ENCODE measurements around the gene NPIPA5.
A peak's percentile ranks its signal among the peaks of the same experiment; 100 is the strongest.
"Not testable (repeated sequence)": the region's sequence is repeated elsewhere in the genome, so short reads cannot be mapped to it uniquely, and the experiment has no call there.

Gene NPIPA5

DNA sequence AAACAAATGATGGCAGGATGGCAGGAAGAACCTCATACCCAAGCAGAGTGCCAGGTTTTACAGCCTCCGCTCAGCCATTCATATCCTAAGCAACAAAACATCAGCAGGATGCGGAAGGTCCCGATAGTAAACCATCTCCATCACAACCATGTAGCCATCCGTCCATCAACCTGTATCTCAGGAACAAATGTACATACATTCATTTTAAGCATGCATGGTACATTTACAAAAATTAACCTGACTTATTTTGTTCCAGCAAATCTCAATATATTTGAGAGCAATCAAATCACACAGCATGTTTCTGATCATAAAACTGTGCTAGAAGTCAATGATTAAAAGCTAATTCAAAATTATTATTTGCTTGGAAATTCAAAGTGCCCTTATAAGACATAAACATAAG lies at the start of gene NPIPA5:
Gene NPIPA5 (minus strand): TSS at position 101 of the 400 bp plus-strand sequence. CDS start 0 bp downstream, at position 101.
- DNase-seq (ENCODE audit: low spot score) = not testable (repeated sequence)

DNA sequence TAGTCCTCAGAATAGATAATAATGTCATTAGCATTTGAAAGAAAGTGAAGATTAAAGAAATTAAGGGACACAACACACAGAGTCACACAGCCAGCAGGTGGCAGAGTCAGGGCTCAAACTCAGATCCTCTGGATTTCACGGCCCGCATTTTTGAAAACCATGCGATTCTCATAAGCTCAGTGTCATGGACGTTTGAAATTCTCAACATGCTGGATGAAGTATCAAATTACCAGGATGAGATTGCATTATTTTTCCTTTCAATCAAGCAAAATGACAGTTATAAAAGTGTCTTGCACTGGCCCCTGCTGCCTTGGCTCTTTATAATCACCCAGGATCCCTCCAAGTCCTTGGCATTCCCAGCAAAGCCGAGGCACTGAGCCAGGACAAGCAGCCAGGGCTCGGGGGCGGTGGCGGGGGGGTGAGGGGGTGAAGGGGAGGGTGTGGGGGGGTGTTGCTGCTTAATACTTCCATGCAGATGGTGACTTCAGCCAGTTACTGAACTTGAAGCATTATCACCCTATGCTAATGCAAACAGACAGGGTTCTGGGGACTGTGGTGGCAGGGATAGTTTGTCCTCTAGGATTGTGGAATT lies 49.6 kb upstream of the NPIPA5 start:
- peak; percentile 47 for DNase-seq (ENCODE audit: low spot score)

DNA sequence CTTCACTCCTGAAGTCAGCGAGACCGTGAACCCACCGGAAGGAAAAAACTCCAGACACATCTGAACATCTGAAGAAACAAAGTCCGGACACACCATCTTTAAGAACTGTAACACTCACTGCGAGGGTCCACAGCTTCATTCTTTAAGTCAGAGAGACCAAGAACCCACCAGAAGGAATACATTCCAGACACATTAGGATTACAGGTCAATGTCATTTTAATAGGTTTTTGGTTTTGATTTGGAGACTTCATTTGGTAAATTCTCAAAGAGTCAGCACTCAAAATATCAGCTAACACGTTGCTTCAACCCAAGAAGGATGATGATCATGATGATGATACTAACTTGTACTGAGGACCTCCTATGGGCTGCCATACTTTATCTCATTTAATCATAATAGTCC lies 48.7 kb upstream of the NPIPA5 start:
- DNase-seq (ENCODE audit: low spot score) = no peak

DNA sequence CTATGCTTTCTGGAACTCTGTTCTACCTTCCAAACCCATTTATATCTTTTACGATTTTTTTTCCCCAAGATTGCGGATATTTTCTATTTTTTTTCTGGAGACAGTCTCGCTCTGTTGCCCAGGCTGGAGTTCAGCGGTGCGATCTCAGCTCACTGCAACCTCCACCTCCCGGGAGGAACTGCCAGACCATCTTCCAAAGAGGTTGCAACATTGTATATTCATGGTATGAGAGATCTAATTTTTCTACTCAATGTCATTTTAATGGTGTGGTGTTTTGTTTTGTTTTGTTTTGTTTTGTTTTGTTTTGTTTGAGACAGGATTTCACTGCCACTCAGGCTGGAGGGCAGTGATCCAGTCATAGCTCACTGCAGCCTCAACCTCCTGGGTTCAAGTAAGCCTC lies 47.8 kb upstream of the NPIPA5 start:
- DNase-seq (ENCODE audit: low spot score) = no peak

DNA sequence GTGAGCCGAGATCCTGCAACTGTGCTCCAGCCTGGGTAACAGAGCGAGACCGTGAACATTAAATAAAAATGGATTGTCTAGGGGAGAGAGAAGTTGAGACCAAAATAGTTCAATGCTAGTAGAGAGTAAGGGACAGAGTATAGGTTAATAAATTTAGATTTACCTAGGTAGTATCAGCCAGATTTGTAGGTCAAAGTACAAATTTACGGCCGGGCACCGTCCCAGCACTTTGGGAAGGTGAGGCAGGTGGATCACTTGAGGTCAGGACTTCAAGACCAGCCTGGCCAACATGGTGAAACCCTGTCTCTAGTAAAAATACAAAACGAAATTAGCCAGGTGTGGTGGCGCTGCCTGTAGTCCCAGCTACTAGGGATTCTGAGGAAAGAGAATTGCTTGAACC lies 44.1 kb upstream of the NPIPA5 start:
- DNase-seq (ENCODE audit: low spot score) = no peak

DNA sequence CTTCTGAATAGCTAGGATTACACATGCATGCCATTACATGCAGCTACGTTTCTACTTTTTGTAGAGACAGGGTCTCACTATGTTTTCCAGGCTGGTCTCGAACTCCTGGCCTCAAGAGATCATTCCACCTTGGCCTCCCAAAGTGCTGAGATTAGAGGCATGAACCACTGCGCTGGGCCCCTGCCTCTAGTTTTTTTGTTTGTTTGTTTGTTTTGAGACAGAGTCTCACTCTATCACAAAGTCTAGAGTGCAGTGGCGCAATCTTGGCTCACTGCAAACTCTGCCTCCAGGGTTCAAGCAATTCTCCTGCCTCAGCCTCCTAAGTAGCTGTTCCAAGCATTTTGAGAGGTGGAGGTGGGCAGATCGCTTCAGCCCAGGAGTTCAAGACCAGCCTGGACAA lies 43.6 kb upstream of the NPIPA5 start:
- not testable (repeated sequence) for DNase-seq (ENCODE audit: low spot score)

DNA sequence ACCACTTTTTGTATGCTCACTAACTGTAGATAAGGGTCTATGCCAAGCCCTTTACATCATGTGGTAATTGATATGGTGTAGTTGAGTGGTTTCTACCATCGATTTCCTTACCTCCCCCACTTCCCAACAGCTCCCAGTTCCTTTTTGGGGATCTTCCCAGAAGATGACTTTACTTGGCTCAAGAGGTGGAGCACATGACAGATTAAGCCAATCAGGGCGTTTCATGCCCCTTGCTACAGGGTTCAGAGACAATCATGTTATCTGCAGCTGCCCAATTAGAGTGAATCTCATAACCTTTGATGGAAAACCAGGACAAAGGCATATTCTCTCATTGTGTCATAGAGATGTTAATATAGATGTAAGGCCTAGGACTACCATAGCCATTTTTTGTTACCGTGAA lies 40.1 kb upstream of the NPIPA5 start:
- no peak for DNase-seq (ENCODE audit: low spot score)

DNA sequence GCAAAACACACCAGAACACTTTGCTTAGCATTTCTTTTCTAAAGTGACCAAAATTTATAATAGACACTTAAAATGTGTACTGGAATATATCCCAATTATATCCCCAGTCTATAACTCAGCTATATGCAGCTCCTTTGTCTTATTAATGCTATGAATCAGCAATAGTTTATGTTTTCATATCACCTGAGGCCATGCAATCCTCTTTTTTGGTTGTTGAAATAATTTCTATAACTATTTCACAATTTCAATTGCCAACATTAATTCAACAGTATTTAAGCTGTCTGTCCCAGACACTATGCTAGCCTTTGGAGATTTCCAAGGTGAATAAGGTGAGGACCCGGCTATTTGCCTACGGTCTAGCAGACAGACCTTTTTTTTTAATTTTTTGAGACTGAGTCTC lies 39.1 kb upstream of the NPIPA5 start:
- DNase-seq (ENCODE audit: low spot score) = no peak

DNA sequence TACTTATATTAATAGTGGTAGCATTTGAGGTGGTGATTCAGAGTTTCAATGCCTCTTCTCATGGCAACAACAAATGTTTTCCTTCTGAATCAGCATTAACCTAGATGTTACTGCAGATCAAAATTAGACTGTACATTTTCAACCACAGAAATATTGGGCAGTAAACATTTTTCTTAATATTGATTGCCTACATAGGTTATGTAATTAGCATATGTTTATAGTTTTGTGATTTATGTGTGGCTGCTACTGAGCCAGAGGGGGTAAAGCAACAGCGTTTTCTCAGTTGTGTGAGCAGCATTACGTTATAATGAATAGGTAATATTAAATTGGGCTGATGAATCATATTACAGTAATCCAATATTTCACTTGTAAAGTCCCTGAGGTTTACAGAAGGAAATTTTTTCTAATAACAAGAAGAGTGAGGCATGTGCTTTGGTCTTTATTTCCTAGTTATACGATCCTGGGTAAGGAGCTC lies 37.5 kb upstream of the NPIPA5 start:
- DNase-seq (ENCODE audit: low spot score) = no peak

DNA sequence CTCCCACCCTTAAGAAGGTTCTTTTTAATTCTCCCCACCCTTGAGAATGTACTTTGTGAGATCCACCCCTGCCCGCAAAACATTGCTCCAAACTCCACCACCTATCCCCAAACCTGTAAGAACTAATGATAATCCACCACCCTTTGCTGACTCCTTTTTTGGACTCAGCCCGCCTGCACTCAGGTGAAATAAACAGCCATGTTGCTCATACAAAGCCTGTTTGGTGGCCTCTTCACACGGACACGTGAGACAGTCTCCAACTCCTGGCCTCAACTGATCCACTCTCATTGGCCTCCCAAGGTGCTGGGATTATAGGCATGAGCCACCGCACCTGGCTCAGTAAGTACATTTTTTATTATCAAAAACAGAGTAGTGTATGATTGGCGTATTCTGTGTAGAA lies 31.4 kb upstream of the NPIPA5 start:
- not testable (repeated sequence) for DNase-seq (ENCODE audit: low spot score)

DNA sequence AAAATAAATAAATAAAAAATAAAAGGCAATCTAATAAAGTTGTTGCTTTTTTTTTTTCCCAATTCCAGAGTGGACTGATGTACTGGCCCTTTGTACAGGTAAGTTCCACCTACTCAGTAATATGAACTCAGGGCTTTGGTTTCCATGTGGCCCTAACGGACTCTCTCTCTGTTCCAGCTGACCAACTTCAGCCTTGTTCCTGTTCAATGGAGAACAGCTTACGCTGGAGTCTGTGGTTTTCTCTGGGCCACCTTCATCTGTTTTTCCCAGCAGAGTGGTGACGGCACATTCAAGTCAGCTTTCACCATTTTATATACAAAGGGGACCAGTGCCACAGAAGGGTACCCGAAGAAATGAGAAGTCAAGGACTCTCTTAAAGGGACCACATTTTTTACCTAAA lies 29.7 kb upstream of the NPIPA5 start:
- not testable (repeated sequence) for DNase-seq (ENCODE audit: low spot score)

DNA sequence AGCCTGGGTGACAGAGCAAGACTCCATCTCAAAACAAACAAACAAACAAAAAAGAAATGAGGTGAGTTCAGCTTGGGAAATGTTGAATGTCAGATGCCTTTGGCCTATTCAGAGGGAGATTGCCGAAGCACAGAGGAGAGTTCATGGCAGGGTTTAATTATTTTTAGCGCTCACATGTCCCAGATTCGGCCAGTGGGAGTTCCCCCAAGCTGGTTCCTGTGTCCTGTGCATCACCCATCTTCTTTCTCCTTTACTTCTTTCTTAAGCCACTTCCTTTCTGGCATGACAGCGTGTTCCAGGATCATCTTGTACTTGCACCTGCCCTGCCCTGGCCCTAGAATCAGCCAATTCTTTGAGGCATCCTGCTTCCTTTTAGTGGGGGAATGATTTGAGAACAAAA lies 26.7 kb upstream of the NPIPA5 start:
- DNase-seq (ENCODE audit: low spot score) = no peak

DNA sequence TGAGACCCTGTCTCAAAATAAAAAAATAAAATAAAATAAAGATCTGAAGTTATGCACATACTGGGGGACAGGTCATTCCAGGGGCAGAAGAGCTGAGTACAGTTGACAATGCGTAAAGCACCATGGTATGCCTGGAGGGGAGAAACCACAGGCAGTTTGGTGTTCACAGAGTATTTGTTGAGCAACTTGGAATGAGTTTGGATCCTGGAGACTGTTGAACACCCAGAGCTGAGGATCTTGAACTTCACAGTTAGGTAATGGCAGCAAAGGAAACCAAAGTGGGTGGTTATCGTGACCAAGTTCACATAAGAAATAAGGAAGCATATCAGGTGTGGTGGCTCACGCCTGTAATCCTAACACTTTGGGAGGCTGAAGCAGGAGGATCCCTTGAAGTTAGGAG lies 26.0 kb upstream of the NPIPA5 start:
- not testable (repeated sequence) for DNase-seq (ENCODE audit: low spot score)

DNA sequence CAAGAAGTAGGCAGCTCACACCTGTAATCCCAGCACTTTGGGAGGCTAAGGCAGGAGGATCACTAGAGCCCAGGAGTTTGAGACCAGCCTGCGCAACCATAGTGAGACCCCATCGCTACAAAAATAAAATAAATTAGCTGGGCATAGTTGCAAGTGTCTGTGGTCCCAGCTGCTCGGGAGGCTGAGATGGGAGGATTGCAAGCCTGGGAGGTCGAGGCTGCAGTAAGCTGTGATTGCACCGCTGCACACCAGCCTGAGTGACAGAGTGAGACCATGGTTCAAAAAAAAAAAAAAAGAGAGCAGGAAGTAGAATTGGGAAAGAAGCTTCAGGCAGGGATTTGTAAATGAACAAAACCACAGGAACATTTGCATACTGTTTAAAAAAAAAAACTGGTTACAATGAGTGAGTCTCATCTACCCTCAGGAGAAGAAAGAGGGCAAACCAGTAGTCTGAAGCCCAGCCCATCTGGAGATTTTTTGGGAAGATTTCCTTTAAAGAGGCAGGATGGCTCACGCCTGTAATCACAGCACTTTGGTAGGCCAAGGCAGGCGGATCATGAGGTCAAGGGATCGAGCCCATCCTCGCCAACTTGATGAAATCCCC lies 25.4 kb upstream of the NPIPA5 start:
- DNase-seq (ENCODE audit: low spot score) = no peak

DNA sequence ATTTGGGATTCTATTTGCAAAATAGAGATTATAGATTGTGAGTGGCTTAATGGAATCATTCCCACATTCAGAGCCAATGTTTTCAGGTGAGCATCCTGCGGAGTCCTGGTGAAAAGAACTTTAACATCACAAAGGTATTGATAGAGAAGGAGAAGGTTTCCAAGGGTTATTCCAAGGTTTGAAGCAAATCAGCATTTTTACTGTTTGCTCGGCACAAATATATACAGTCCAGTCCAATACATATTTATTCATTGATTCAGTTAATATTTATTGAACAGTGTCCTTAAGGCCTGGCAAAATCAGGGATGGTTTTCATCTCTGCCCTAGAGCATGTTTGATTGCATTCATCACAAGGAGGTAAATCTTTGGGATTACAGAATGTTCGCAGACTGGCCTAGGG lies 23.9 kb upstream of the NPIPA5 start:
- no peak for DNase-seq (ENCODE audit: low spot score)

DNA sequence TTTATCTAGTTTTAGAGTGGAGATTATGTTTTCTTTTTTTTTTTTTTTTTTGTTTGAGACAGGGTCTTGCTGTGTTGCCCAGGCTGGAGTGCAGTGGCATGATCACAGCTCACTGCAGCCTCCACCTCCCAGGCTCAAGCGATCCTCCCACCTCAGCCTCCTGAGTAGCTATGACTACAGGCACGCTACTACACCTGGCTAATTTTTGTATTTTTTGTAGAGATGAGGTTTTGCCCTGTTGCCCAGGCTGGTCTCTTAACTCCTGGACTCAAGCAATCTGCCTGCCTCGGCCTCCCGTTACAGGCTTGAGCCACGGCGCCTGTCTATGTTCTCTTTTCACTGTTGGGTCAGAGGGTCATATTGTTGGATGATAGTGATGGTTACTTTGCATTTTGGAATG lies 22.2 kb upstream of the NPIPA5 start:
- not testable (repeated sequence) for DNase-seq (ENCODE audit: low spot score)

DNA sequence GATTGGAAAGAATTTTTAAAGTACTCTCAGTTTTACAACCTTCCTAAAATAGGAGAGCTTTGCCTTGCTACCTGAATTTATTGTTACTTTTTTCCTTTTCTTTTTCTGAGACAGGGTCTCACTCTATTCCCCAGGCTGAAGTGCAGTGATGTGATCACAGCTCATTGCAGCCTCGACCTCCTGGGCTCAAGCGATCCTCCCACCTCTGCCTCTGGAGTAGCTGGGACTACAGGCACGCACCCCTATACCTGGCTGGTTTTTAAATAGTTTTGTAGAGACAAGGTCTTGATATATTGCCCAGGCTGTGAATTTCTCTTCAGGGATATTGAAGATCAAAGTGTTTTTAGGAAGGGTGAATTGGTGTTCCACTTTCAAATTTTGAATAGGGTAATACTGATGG lies 21.2 kb upstream of the NPIPA5 start:
- no peak for DNase-seq (ENCODE audit: low spot score)

DNA sequence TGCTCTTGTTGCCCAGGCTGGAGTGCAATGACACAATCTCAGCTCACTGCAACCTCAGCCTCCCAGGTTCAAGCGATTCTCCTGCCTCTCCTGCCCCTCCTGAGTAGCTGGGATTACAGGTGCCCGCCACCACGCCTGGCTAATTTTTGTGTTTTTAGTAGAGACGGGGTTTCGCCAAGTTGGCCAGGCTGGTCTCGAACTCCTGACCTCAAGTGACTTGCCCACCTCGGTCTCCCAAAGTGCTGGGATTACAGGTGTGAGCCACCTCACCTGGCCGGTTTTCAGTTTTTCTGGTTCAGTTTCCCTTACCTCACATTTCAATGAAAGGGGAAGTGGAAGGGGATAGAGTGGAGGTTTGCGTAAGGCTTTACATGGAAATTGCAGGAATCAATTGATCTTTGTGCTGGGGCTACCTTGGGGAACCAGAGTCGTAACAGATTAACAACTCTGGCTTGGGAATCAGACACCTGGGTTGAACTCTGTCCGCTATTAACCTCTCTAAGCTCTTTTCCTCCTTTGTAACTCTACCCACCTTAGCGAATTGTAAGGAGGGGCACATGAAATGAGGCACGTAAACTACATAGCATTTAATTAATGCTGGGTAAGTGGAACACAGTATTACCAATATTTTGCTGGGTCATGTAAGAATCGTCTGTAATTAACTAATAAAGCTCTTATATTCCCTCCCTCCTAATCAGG lies 20.7 kb upstream of the NPIPA5 start:
- no peak for DNase-seq (ENCODE audit: low spot score)

DNA sequence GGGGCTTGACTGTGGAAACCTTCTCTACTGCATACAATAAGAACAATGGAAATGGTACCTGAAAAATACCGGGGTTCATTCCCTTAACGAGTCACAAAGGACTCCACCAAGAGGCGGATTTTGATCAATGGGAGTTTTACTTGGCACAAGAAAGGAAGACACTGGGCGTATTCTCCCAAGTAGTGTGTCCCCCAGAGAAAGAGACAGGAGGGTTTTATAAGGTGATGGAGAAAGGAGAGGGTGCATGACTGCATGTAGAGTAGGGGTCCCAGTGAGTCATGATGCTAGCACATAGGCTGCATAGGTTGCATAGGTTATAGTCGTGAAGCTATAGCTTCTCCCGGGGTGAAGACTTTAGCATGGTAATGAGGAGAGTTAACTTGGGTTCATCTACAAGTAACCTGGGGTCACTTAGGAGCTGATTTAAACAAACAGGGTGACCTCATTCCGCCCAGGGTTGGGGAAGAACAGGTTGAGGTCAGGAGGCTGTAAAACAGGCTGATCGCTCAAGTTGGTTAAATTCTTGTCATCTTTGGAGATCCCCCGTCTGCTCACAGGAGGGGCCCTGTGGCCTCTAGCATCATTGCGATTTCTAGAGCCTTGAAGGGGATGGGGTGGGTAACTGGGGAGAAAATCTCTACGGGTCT lies 19.0 kb upstream of the NPIPA5 start:
- no peak for DNase-seq (ENCODE audit: low spot score)

DNA sequence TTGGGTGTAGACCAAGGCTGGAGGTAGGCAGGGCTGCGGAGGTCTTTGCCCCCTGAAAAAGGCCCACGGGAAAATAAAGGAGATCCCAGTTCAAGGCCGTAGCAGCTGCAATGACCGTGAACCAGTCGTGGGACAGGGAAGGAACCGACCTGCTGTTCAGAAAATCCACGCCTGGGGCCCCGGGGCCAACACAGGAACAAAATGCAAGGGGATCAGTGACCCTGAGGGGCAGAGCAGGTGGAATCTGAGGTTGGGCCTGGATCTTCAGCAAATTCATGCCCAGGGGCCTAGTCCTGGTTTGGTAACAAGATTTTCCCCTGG lies 18.4 kb upstream of the NPIPA5 start:
- not testable (repeated sequence) for DNase-seq (ENCODE audit: low spot score)

DNA sequence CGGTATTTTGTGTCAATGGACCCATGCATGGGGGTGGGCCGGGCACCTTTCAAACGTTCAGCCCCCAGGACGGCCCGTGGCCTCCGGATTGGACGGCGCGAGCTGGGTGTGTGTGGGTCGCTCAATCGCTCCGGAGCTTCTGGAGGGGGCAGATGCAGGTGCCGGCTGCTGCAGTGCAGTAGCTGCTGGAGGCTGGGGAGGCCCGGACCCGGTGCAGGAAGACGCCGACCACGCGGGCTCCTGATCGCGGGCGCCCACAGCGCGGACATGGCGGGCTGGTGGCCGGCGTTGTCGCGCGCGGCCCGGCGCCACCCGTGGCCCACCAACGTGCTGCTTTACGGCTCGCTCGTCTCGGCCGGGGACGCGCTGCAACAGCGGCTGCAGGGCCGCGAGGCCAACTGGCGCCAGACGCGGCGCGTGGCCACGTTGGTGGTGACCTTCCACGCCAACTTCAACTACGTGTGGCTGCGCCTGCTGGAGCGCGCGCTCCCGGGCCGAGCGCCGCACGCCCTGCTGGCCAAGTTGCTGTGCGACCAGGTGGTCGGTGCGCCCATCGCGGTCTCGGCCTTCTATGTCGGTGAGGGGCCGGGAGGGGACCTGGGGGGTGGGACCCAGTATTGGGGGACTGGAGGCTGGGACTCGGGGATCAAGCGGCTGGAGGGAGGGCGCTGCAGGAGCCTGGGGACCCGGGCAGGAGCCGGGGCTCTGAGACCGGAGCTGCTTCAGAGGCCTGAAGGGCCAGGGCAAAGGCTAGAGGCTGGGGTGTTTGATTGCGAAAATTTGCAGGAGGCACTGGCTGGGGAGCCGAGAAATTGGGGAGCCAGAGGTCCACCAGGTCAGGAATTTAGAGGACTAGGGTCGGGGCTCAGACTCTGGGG lies 17.8 kb upstream of the NPIPA5 start, which contains the start of gene MPV17L:
Gene MPV17L (plus strand): TSS at position 124 of the 878 bp plus-strand sequence. CDS start 144 bp downstream, at position 268.
- DNase-seq (ENCODE audit: low spot score) = not testable (repeated sequence)

DNA sequence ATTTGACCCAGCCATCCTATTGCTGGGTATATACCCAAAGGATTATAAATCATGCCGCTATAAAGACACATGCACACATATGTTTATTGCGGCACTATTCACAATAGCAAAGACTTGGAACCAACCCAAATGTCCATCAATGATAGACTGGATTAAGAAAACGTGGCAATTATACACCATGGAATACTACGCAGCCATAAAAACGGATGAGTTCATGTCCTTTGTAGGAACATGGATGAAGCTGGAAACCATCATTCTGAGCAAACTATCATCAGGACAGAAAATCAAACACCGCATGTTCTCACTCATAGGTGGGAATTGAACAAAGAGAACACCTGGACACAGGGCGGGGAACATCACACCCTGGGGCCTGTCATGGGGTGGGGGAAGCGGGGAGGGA lies 14.9 kb upstream of the NPIPA5 start:
- not testable (repeated sequence) for DNase-seq (ENCODE audit: low spot score)
